Kidney (tissue), 14 donors: Measurements from ENCODE around the gene APOO. TPM values are rescaled to one million over a fixed set of nuclear protein-coding genes. Genes with fewer than 3 reads are reported as not detected.

ENCODE experiments used
- DNase-seq, 5 donors: peaks; one replicate each; pipeline ENCODE4 v3.0.0-alpha.2; 2013 to 2020
- FAIRE-seq: peaks from 2 replicates; lab custom pipeline; 2012; peaks lifted over from hg19 to GRCh38; lab: Jason Lieb, UNC
- H3K27ac ChIP-seq, 2 donors: one replicate each; pipeline ENCODE4 v1.7.0; 2013; ENCODE audit warnings: low read depth in 2 of 2, low read length in 2 of 2, inconsistent platforms in 1 of 2
- H3K27me3 ChIP-seq: one replicate; pipeline ENCODE4 v1.7.1; 2013; ENCODE audit warnings: low read length, inconsistent platforms; ENCODE audit not compliant: control insufficient read depth, insufficient read depth
- H3K36me3 ChIP-seq, 3 donors: one replicate each; pipeline versions ENCODE4 v1.7.0 to v1.7.1; 2013; ENCODE audit warnings: low read length in 3 of 3, control low read depth in 1 of 3, inconsistent platforms in 1 of 3; ENCODE audit not compliant: insufficient read depth in 3 of 3, control insufficient read depth in 2 of 3
- H3K4me1 ChIP-seq, 3 donors: one replicate each; pipeline versions ENCODE4 v1.7.0 to v1.7.1; 2013; ENCODE audit warnings: low read length in 3 of 3, inconsistent platforms in 1 of 3, low read depth in 1 of 3; ENCODE audit not compliant: control insufficient read depth in 2 of 3, insufficient read depth in 2 of 3
- H3K4me3 ChIP-seq, 3 donors: one replicate each; pipeline versions ENCODE4 v1.7.0 to v1.8.1; 2013; ENCODE audit warnings: low read length in 3 of 3, control low read depth in 1 of 3, inconsistent platforms in 1 of 3
- H3K9ac ChIP-seq, 3 donors: one replicate each; pipeline versions ENCODE4 v1.7.0 to v1.7.1; 2013; ENCODE audit warnings: low read length in 3 of 3, control low read depth in 1 of 3, inconsistent platforms in 1 of 3
- H3K9me3 ChIP-seq, 3 donors: one replicate each; pipeline versions ENCODE4 v1.7.0 to v1.7.1; 2013; ENCODE audit warnings: low read length in 3 of 3, control low read depth in 1 of 3, inconsistent platforms in 1 of 3; ENCODE audit not compliant: control insufficient read depth in 2 of 3, insufficient read depth in 1 of 3
- CTCF ChIP-seq: IDR thresholded peaks from 3 replicates; pipeline ENCODE4 v1.5.1; 2012; ENCODE audit warnings: mild to moderate bottlenecking, moderate library complexity, borderline replicate concordance; ENCODE audit not compliant: insufficient read depth; ENCODE audit errors: extremely low read depth
- intact Hi-C: fragments of 100-400 bp; cut with DNase I; formaldehyde crosslinking; loops from one replicate; pipeline ENCODE4 v1.11.1; 2022
- polyA plus RNA-seq: library from polyadenylated mRNA; stranded (reverse); fragments of 350-450 nt; fragmentation: Illumina TruSeq; extraction: RNeasy Lipid Tissue Mini Kit (QIAGEN cat#74804); gene quantifications from one replicate; pipeline ENCODE4 v1.2.3, GENCODE V29; 2014; ENCODE audit warnings: low read depth, low replicate concordance; ENCODE audit not compliant: insufficient read depth
- total RNA-seq: library from RNA; stranded (reverse); fragmentation: NEBNext Ultra II Directional; extraction: Animal tissue kit (Norgen Biotek cat#: 25700); gene quantifications from one replicate; pipeline ENCODE4 v1.2.1, GENCODE V29; 2021
- donor health status: control.
- donor health status: control.
- donor health status: control.
- donor health status: control.
- donor health status: control.
- donor health status: DM: yes; HTN: yes; CAD: no.
- donor health status: Normal renal cell carcinoma (clear cell type).

The APOO gene
- total and polyA plus RNA-seq, 2 donors from 2014 or later: 30.4 to 110 TPM

GRCh38 chrX:23857935-23858334, 49.8 kb downstream of the APOO start:
- FAIRE-seq: no peak
- intact Hi-C loops: no loop called here
- H3K36me3 ChIP-seq: no peaks in the 10 kb centered on the region

GRCh38 chrX:23857363-23857762, 50.4 kb downstream of the APOO start:
- Histone ChIP-seq H3K36me3 (no peaks in the 10 kb centered on the region), H3K9me3 (no peaks in the 10 kb centered on the region), H3K9ac (no peak overlapping the region), H3K4me3 (no peak overlapping the region), H3K4me1 (no peaks in the 10 kb centered on the region), H3K27me3 (peaks cover 2% of the 10 kb centered on the region), H3K27ac (no peak overlapping the region)
- FAIRE-seq: no peak
- TF ChIP-seq CTCF: no peak
- DNase-seq: no peak
- intact Hi-C loops: no loop called here

More at GRCh38 chrX:23857935-23858334, 49.8 kb downstream of the APOO start:
- Histone ChIP-seq H3K27me3 (peaks cover 2% of the 10 kb centered on the region), H3K27ac (no peak overlapping the region), H3K4me1 (no peaks in the 10 kb centered on the region), H3K4me3 (no peak overlapping the region), H3K9me3 (no peaks in the 10 kb centered on the region), H3K9ac (no peak overlapping the region)
- no peak for DNase-seq
- TF ChIP-seq CTCF: no peak

- TF ChIP-seq CTCF: no peak
- Histone ChIP-seq H3K4me3 (no peak overlapping the region), H3K27ac (no peak overlapping the region), H3K4me1 (no peaks in the 10 kb centered on the region), H3K9me3 (no peaks in the 10 kb centered on the region), H3K9ac (no peak overlapping the region), H3K36me3 (no peaks in the 10 kb centered on the region), H3K27me3 (peaks cover 2% of the 10 kb centered on the region)
- FAIRE-seq: no peak
- DNase-seq: no peak
- intact Hi-C loops: no loop called here
These were observed 52.2 kb downstream of the APOO start for GRCh38 chrX:23855569-23855968.

GRCh38 chrX:23854945-23855344, 52.8 kb downstream of the APOO start:
- Histone ChIP-seq H3K9me3 (no peaks in the 10 kb centered on the region), H3K27me3 (peaks cover 2% of the 10 kb centered on the region), H3K27ac (no peak overlapping the region), H3K4me1 (no peaks in the 10 kb centered on the region), H3K9ac (no peak overlapping the region), H3K36me3 (no peaks in the 10 kb centered on the region), H3K4me3 (no peak overlapping the region)
- no peak for DNase-seq
- intact Hi-C loops: no loop called here
- no peak for TF ChIP-seq CTCF
- no peak for FAIRE-seq
